Measurements from ENCODE around the gene NR6A1.
"Not testable (repeated sequence)": the region's sequence is repeated elsewhere in the genome, so short reads cannot be mapped to it uniquely, and the experiment has no call there.

NR6A1 gene

GRCh38 chr9:124772877-124773276 is 1.8 kb upstream of the NR6A1 start:
- H3K4me3 ChIP-seq (ENCODE audit: low read depth, low read length); H3K9ac ChIP-seq (ENCODE audit: low read depth, low read length); H3K27ac ChIP-seq (ENCODE audit: low read depth, low read length); H3K36me3 ChIP-seq (ENCODE audit: control insufficient read depth, insufficient read depth, low read length); H3K9me3 ChIP-seq (ENCODE audit: control insufficient read depth, insufficient read depth, low read length): not testable (repeated sequence)
- Histone ChIP-seq H3K27me3 (ENCODE audit: control insufficient read depth, insufficient read depth, low read length) (peaks cover 46% of the 10 kb centered on the region), H3K4me1 (ENCODE audit: control insufficient read depth, insufficient read depth, low read length) (peaks cover 17% of the 10 kb centered on the region)

GRCh38 chr9:124771867-124772679 is 962 bp upstream of the NR6A1 start:
- Histone ChIP-seq H3K36me3 (ENCODE audit: control insufficient read depth, insufficient read depth, low read length) (no peaks in the 10 kb centered on the region), H3K27me3 (ENCODE audit: control insufficient read depth, insufficient read depth, low read length) (peaks cover 46% of the 10 kb centered on the region), H3K27ac (ENCODE audit: low read depth, low read length) (peak overlapping the region; percentile 95), H3K4me3 (ENCODE audit: low read depth, low read length) (peak overlapping the region; percentile 83), H3K4me1 (ENCODE audit: control insufficient read depth, insufficient read depth, low read length) (peaks cover 25% of the 10 kb centered on the region), H3K9me3 (ENCODE audit: control insufficient read depth, insufficient read depth, low read length) (no peaks in the 10 kb centered on the region), H3K9ac (ENCODE audit: low read depth, low read length) (no peak overlapping the region)

DNA sequence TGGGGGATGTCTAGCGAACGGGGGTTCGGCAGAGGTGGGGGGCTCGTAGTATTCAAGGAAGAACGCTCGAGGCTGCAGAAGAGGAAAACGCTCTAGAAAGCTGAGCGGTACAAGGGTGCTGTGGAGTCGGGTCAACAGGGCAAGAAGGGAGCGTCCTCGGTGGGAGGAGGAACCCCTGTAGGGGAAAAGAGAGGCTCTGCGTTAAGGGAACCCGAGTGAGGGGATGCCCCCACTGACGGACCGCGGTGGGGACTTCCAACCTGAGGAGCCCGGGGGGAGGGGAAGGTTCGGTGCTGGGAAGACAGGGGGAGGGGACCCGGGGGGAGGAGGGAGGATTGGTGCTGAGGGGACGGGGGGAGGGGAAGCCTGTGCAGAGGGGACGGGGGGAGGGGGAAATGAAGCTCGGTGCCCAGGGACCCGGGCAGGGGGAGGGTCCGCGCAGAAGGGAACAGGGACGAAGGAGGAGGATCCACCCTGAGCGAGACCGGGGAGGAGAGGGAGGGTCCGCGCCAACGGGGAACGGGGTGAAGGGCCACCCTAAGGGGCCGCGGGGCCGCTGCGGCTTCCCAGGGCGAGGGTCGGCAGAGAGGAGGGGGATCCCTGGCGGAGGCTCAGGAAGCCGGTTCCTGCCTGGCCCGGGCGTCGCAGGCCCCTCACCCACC is 621 bp downstream of the NR6A1 start:
- peak overlapping the region; percentile 93; the same call in 1 of the 2 replicates for H3K9ac ChIP-seq (ENCODE audit: low read depth, low read length)
- peak overlapping the region; percentile 95 for H3K27ac ChIP-seq (ENCODE audit: low read depth, low read length)
- H3K36me3 ChIP-seq (ENCODE audit: control insufficient read depth, insufficient read depth, low read length), result no peaks in the 10 kb centered on the region
- peak overlapping the region; percentile 83 for H3K4me3 ChIP-seq (ENCODE audit: low read depth, low read length)
- H3K9me3 ChIP-seq (ENCODE audit: control insufficient read depth, insufficient read depth, low read length), result no peaks in the 10 kb centered on the region
- peaks cover 46% of the 10 kb centered on the region for H3K27me3 ChIP-seq (ENCODE audit: control insufficient read depth, insufficient read depth, low read length)
- H3K4me1 ChIP-seq (ENCODE audit: control insufficient read depth, insufficient read depth, low read length), result peaks cover 41% of the 10 kb centered on the region

DNA sequence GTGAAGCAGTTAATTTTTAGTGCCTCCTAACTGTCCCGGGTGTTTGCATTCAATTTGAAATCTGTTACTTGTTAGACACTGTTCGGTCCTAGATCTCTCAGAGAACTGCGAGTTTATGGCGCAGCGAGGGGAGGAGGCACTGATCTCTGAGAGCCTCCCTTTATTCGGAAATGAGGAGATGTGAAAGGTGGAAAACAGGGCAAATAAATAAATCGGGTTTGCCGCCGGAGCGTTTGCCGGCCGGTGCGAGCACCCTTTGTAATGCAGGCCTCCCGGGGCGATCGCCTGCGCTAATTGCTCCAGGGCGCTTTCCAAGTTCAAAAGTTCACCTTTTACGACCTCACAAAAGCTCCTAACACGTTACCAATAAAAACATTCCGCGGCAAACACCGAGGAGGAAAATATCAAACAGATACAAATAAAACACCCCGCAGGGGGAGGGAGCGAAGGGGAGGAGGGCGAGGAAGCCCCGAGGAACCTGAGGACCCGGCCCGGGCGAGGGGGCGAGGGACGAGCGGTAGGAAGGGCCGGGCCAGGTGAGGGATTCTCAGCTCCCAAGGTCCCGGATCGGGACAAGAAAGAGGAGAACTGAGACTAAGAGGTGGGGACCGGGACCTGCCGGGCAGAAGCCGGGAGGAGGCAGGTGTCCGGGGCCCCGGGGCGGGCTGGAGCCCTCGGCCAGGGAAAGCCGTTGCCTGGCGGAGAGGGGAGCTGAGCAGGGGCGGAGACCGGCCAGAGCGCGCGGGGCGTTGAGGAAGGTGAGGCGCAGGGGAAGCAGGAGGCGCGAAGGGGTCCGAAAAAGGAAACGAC is 1.4 kb downstream of the NR6A1 start:
- H3K4me1 ChIP-seq (ENCODE audit: control insufficient read depth, insufficient read depth, low read length), result peaks cover 48% of the 10 kb centered on the region
- no peak overlapping the region; the same call in 1 of the 2 replicates for H3K9ac ChIP-seq (ENCODE audit: low read depth, low read length)
- peak overlapping the region; percentile 84 for H3K27ac ChIP-seq (ENCODE audit: low read depth, low read length)
- peaks cover 46% of the 10 kb centered on the region for H3K27me3 ChIP-seq (ENCODE audit: control insufficient read depth, insufficient read depth, low read length)
- H3K9me3 ChIP-seq (ENCODE audit: control insufficient read depth, insufficient read depth, low read length), result no peaks in the 10 kb centered on the region
- no peaks in the 10 kb centered on the region for H3K36me3 ChIP-seq (ENCODE audit: control insufficient read depth, insufficient read depth, low read length)
- H3K4me3 ChIP-seq (ENCODE audit: low read depth, low read length), result peak overlapping the region; percentile 78

DNA sequence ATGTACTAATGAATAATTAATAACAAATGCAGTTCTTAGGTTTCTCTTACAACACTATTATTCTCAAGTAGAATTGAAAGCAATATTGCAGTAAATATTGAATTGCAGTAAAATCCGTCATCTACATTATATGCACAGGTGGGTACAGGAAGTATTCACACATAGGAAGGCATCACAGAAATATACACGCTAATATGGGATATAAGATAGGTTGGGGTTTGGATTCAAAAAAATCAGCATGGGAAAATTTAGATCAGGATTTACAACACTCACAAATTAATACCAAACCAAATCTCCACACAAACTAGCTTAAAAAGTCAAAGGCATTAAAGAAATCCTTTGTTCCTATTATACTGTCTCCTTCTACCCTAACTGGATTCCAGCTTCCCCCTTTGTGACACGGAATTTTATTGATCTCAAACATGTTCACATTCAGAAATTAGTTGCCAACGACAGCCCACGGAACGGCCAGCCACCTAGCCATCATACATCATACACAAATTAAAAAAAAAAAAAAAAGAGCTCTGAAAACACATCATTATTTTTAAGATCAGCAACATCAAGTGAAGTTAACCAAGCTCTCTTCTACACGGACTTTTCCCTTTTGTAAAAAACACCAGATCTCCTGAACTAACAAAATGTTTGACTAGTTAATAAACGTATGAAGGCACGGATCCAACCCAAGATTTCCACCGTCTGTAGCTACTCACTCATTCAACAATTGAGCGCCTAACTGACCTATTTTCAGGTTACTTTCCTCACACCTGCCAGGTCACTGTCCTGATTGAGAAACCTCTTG is 2.2 kb downstream of the NR6A1 start:
- Histone ChIP-seq H3K4me3 (ENCODE audit: low read depth, low read length) (peak overlapping the region; percentile 78), H3K36me3 (ENCODE audit: control insufficient read depth, insufficient read depth, low read length) (no peaks in the 10 kb centered on the region), H3K9ac (ENCODE audit: low read depth, low read length) (no peak overlapping the region), H3K27ac (ENCODE audit: low read depth, low read length) (peak overlapping the region; percentile 84), H3K27me3 (ENCODE audit: control insufficient read depth, insufficient read depth, low read length) (peaks cover 46% of the 10 kb centered on the region), H3K9me3 (ENCODE audit: control insufficient read depth, insufficient read depth, low read length) (no peaks in the 10 kb centered on the region), H3K4me1 (ENCODE audit: control insufficient read depth, insufficient read depth, low read length) (peaks cover 56% of the 10 kb centered on the region)

DNA sequence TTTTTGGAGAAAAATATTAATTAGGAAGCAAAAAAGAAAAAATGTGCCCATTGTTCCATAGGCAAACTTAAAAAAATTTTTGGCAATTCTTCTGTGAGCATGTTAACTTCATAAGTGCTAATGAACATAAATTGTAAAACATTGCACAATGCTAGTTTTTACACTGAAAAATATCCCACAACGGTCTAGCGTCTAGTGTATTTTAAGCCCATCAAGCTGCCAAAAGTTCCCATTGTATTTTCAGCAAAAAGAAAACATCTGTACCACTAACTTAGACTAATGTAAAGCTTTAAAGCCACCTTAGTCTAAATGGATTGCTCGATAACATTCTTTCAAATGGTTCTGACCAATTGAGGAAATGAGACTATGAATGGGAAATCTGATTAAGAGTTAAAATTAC is 2.8 kb downstream of the NR6A1 start:
- Histone ChIP-seq H3K9ac (ENCODE audit: low read depth, low read length) (no peak overlapping the region), H3K4me1 (ENCODE audit: control insufficient read depth, insufficient read depth, low read length) (peaks cover 59% of the 10 kb centered on the region), H3K9me3 (ENCODE audit: control insufficient read depth, insufficient read depth, low read length) (no peaks in the 10 kb centered on the region), H3K36me3 (ENCODE audit: control insufficient read depth, insufficient read depth, low read length) (no peaks in the 10 kb centered on the region), H3K4me3 (ENCODE audit: low read depth, low read length) (peak overlapping the region; percentile 78; the same call in 1 of the 2 replicates), H3K27ac (ENCODE audit: low read depth, low read length) (no peak overlapping the region), H3K27me3 (ENCODE audit: control insufficient read depth, insufficient read depth, low read length) (peaks cover 43% of the 10 kb centered on the region)

DNA sequence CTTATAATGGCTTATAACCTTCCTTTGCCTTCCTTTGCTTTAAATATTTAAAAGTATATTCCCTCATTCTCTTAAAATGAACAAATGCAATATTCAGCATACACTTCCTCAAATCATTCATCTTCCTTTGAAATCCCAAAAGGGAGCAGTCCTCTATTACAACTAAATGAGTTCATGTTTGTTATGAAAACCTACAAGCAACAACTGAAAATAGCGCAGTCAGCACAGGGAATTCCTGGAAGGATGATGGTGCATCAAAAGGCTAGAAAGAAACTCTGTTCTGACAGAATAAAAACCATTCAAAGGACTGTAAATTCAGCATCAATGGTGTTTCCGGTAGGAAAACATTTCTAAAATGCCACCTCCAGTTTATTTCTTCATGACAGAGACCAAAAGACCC is 3.3 kb downstream of the NR6A1 start:
- H3K27me3 ChIP-seq (ENCODE audit: control insufficient read depth, insufficient read depth, low read length), result peaks cover 42% of the 10 kb centered on the region
- no peaks in the 10 kb centered on the region for H3K36me3 ChIP-seq (ENCODE audit: control insufficient read depth, insufficient read depth, low read length)
- no peaks in the 10 kb centered on the region for H3K9me3 ChIP-seq (ENCODE audit: control insufficient read depth, insufficient read depth, low read length)
- H3K27ac ChIP-seq (ENCODE audit: low read depth, low read length), result peak overlapping the region; percentile 53
- peak overlapping the region; percentile 78; the same call in 1 of the 2 replicates for H3K4me3 ChIP-seq (ENCODE audit: low read depth, low read length)
- H3K4me1 ChIP-seq (ENCODE audit: control insufficient read depth, insufficient read depth, low read length), result peaks cover 64% of the 10 kb centered on the region
- no peak overlapping the region for H3K9ac ChIP-seq (ENCODE audit: low read depth, low read length)

DNA sequence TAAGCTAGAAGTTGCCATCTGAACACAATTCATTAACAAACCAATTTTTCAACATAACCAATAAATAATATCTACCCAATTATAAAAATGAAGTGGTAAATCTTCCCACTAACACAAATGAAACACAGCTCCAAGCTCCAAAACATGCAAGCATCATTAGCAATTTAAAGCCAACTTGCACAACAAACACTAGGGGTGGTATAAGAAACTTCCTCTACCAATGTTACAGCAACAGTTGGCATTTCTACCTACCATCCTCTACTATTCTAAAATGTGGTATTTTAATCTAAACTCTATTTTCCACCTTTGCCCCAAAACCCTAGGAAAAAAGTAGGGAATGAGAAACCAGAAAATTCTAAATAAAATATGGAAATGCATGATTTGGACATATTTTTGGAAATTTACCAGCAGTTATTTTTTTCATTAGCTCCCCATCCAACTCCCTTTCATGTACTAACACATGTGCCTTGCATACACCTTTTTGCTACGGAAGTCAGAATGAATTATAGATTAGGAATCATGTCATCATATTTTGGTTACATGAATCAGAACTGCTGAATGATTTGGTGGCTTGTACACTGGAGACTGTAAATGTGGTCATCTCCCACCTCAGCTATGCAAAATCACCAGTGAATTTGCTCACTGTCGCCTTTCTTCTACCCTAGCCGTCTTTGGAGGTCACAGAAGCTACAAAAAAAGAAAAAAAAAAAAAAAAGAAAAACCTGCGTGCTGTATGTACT is 4.1 kb downstream of the NR6A1 start:
- H3K4me1 ChIP-seq (ENCODE audit: control insufficient read depth, insufficient read depth, low read length), result peaks cover 73% of the 10 kb centered on the region
- no peaks in the 10 kb centered on the region for H3K9me3 ChIP-seq (ENCODE audit: control insufficient read depth, insufficient read depth, low read length)
- peaks cover 38% of the 10 kb centered on the region for H3K27me3 ChIP-seq (ENCODE audit: control insufficient read depth, insufficient read depth, low read length)
- H3K4me3 ChIP-seq (ENCODE audit: low read depth, low read length), result peak overlapping the region; percentile 28; the same call in 1 of the 2 replicates
- no peaks in the 10 kb centered on the region for H3K36me3 ChIP-seq (ENCODE audit: control insufficient read depth, insufficient read depth, low read length)
- no peak overlapping the region for H3K9ac ChIP-seq (ENCODE audit: low read depth, low read length)
- peak overlapping the region; percentile 86 for H3K27ac ChIP-seq (ENCODE audit: low read depth, low read length)

DNA sequence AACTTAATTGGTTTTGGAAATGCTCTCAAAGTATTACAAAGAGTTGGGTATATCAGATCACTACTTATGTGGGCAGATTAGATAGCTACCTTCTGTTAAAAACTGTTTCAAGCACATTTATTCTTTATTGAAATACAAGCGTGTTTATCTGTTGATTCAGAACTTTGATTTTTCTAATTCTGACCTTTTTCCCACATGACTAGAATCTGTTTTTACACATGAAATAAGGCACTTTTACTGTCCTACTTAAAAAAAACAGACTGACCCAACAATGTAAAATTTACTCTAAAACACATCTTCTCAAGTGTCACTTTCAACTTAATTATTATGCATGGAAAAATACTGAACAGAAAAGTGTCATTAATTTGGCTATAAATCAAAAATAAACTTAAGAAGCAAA is 4.8 kb downstream of the NR6A1 start:
- Histone ChIP-seq H3K9me3 (ENCODE audit: control insufficient read depth, insufficient read depth, low read length) (no peaks in the 10 kb centered on the region), H3K4me3 (ENCODE audit: low read depth, low read length) (peak overlapping the region; percentile 28; the same call in 1 of the 2 replicates), H3K4me1 (ENCODE audit: control insufficient read depth, insufficient read depth, low read length) (peaks cover 79% of the 10 kb centered on the region), H3K27me3 (ENCODE audit: control insufficient read depth, insufficient read depth, low read length) (peaks cover 38% of the 10 kb centered on the region), H3K27ac (ENCODE audit: low read depth, low read length) (peak overlapping the region; percentile 86), H3K9ac (ENCODE audit: low read depth, low read length) (no peak overlapping the region), H3K36me3 (ENCODE audit: control insufficient read depth, insufficient read depth, low read length) (no peaks in the 10 kb centered on the region)

GRCh38 chr9:124765439-124765835 is 5.7 kb downstream of the NR6A1 start:
- Histone ChIP-seq H3K27ac (ENCODE audit: low read depth, low read length) (peak overlapping the region; percentile 86), H3K9me3 (ENCODE audit: control insufficient read depth, insufficient read depth, low read length) (no peaks in the 10 kb centered on the region), H3K4me3 (ENCODE audit: low read depth, low read length) (peak overlapping the region; percentile 28), H3K27me3 (ENCODE audit: control insufficient read depth, insufficient read depth, low read length) (peaks cover 38% of the 10 kb centered on the region), H3K9ac (ENCODE audit: low read depth, low read length) (no peak overlapping the region), H3K36me3 (ENCODE audit: control insufficient read depth, insufficient read depth, low read length) (no peaks in the 10 kb centered on the region), H3K4me1 (ENCODE audit: control insufficient read depth, insufficient read depth, low read length) (peaks cover 86% of the 10 kb centered on the region)

Data from HUES48 (cell line).